Measurements from ENCODE around the gene ALK. TPM values are rescaled to one million over a fixed set of nuclear protein-coding genes. Genes with fewer than 3 reads are reported as not detected.

The ALK gene
- total RNA-seq, 2 donors from 2014 or later: 0.13 to 0.46 TPM

DNA sequence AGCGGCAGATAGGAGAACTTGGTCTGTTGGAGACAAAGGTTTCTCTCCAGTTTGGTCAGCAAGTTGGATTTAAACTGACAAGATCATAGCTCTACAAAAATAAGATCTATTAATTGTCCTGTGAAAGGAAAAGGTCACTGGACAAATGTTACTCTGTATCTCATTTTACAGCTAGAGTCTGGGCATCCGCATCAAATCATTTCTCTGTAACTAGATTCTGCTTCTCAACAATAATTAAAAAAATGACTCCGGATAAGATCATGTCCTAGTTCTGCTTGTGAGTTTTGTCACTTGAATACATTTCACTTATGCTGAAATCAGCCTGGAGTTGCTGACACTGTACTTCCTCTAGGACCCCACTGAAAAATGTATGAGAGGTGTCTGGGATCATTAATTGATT is 310.8 kb downstream of the ALK start:
- Histone ChIP-seq H3K9ac (ENCODE audit: extremely low read depth, low read length, poor library complexity, severe bottlenecking) (no peak overlapping the region), H3K36me3 (ENCODE audit: control insufficient read depth, insufficient read depth, low read length) (no peaks in the 10 kb centered on the region), H3K4me1 (ENCODE audit: control insufficient read depth, insufficient read depth, low read length) (peaks cover 2% of the 10 kb centered on the region), H3K9me3 (ENCODE audit: control insufficient read depth, low read length) (no peaks in the 10 kb centered on the region), H3K4me3 (ENCODE audit: low read length) (no peak overlapping the region), H3K27ac (ENCODE audit: low read depth, low read length) (no peak overlapping the region), H3K27me3 (ENCODE audit: control insufficient read depth, insufficient read depth, low read length, poor library complexity, severe bottlenecking) (no peaks in the 10 kb centered on the region)
- Mint-ChIP-seq H3K36me3 (ENCODE audit: low read depth) (no peaks in the 10 kb centered on the region), H3K27me3 (ENCODE audit: insufficient read depth) (no peaks in the 10 kb centered on the region), H3K27ac (no peak overlapping the region), H3K4me3 (no peak overlapping the region), H3K4me1 (peaks cover 20% of the 10 kb centered on the region), H3K9me3 (peaks cover 4% of the 10 kb centered on the region)
- TF ChIP-seq, protein P1, sequence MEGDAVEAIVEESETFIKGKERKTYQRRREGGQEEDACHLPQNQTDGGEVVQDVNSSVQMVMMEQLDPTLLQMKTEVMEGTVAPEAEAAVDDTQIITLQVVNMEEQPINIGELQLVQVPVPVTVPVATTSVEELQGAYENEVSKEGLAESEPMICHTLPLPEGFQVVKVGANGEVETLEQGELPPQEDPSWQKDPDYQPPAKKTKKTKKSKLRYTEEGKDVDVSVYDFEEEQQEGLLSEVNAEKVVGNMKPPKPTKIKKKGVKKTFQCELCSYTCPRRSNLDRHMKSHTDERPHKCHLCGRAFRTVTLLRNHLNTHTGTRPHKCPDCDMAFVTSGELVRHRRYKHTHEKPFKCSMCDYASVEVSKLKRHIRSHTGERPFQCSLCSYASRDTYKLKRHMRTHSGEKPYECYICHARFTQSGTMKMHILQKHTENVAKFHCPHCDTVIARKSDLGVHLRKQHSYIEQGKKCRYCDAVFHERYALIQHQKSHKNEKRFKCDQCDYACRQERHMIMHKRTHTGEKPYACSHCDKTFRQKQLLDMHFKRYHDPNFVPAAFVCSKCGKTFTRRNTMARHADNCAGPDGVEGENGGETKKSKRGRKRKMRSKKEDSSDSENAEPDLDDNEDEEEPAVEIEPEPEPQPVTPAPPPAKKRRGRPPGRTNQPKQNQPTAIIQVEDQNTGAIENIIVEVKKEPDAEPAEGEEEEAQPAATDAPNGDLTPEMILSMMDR (conservative IDR thresholded peaks at IDR 0.05): no peak
- DNase-seq: no peak
- 76 to 97% methylated on average over 2 to 3 of the region's 3 CpGs for whole genome bisulfite sequencing, 2 experiments (ENCODE audit: insufficient coverage in 1 of 2, insufficient read length in 1 of 2)

DNA sequence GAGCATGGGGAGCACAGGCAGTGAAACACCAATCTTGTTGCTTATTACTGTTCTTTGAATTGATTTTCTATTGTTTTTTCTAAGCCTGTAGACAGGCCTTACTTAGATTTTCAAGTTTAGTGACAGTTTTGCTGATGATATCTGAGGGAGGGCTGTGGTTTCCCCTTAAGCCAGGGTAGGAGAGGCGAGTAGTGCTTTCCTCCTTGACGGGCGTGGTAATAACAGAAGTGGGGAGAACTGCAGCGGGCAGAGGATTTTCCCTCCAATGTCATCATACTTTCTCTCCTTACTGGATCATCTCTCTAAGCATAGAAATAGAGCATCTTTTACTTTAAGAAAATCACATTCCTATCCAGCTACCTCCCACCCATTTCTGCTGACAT is 314.4 kb downstream of the ALK start:
- no peak overlapping the region for H3K27ac Mint-ChIP-seq
- TF ChIP-seq, protein P1 (conservative IDR thresholded peaks at IDR 0.05): no peak
- Histone ChIP-seq H3K27ac (ENCODE audit: low read depth, low read length) (no peak overlapping the region), H3K4me1 (ENCODE audit: control insufficient read depth, insufficient read depth, low read length) (peaks cover 6% of the 10 kb centered on the region), H3K36me3 (ENCODE audit: control insufficient read depth, insufficient read depth, low read length) (no peaks in the 10 kb centered on the region), H3K27me3 (ENCODE audit: control insufficient read depth, insufficient read depth, low read length, poor library complexity, severe bottlenecking) (no peaks in the 10 kb centered on the region), H3K9me3 (ENCODE audit: control insufficient read depth, low read length) (no peaks in the 10 kb centered on the region), H3K4me3 (ENCODE audit: low read length) (no peak overlapping the region), H3K9ac (ENCODE audit: extremely low read depth, low read length, poor library complexity, severe bottlenecking) (no peak overlapping the region)
- H3K4me1 Mint-ChIP-seq: peaks cover 18% of the 10 kb centered on the region
- peaks cover 4% of the 10 kb centered on the region for H3K9me3 Mint-ChIP-seq
- no peak for DNase-seq
- 88 to 95% methylated on average over 4 of the region's 4 CpGs for WGBS, 2 experiments (ENCODE audit: insufficient coverage in 1 of 2, insufficient read length in 1 of 2)
- no peaks in the 10 kb centered on the region for H3K27me3 Mint-ChIP-seq (ENCODE audit: insufficient read depth)
- H3K36me3 Mint-ChIP-seq (ENCODE audit: low read depth): no peaks in the 10 kb centered on the region
- H3K4me3 Mint-ChIP-seq: no peak overlapping the region

DNA sequence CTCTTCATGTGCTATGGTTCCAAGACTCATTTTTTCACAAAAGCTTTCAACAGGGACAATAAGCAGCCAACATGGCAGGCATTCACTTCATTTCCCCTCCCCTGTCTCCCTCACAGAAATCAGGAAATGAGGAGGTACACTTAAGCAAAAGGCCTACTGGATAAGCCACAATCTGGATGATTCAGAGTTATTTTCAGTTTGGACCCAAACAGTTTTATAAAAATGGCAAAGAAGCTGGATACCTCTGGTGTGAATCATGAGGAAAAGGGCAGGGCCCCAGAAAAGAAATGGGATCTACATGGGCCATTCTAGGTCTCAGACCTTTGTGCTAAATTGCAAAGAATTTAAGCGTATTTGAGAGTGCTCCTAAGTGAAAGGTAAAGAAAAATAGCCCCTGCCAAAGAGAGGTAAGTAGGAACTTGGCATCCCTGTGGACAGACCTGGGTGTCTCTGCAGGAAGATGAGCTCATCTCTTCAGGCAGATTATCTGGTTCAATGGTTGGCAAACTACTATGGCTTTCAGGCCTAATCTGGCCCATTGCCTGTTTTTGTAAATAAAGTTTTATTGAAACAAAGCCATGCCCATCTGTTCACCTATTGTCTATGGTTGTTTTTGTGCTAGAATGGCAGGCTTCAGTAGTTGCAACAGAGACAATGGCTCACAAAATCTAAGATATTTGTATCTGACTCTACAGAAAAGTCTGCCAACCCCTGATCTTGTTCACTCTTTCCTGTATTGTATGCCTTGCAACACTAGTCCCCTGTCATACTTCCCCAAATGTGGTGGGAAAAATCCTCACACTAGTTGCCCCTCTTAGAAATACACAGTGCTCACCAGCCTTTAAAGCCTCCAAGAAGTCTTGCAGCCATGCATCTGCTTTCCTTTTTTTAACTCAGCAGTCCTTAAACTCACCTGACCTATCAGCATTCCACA is 315.0 kb downstream of the ALK start:
- H3K27ac Mint-ChIP-seq: no peak overlapping the region
- no peaks in the 10 kb centered on the region for H3K9me3 ChIP-seq (ENCODE audit: control insufficient read depth, low read length)
- no peaks in the 10 kb centered on the region for H3K27me3 Mint-ChIP-seq (ENCODE audit: insufficient read depth)
- H3K4me3 Mint-ChIP-seq: no peak overlapping the region
- H3K4me1 ChIP-seq (ENCODE audit: control insufficient read depth, insufficient read depth, low read length): peaks cover 6% of the 10 kb centered on the region
- WGBS, 2 experiments (ENCODE audit: insufficient coverage in 1 of 2, insufficient read length in 1 of 2): 97 to 100% methylated on average over 1 of the region's 1 CpG
- no peaks in the 10 kb centered on the region for H3K36me3 ChIP-seq (ENCODE audit: control insufficient read depth, insufficient read depth, low read length)
- no peak overlapping the region for H3K9ac ChIP-seq (ENCODE audit: extremely low read depth, low read length, poor library complexity, severe bottlenecking)
- H3K4me3 ChIP-seq (ENCODE audit: low read length): no peak overlapping the region
- H3K36me3 Mint-ChIP-seq (ENCODE audit: low read depth): no peaks in the 10 kb centered on the region
- H3K27ac ChIP-seq (ENCODE audit: low read depth, low read length): no peak overlapping the region
- H3K27me3 ChIP-seq (ENCODE audit: control insufficient read depth, insufficient read depth, low read length, poor library complexity, severe bottlenecking): no peaks in the 10 kb centered on the region
- DNase-seq: no peak
- peaks cover 1% of the 10 kb centered on the region for H3K9me3 Mint-ChIP-seq
- TF ChIP-seq, protein P1 (conservative IDR thresholded peaks at IDR 0.05): no peak
- peaks cover 12% of the 10 kb centered on the region for H3K4me1 Mint-ChIP-seq
